Ovary (tissue), 9 donors: Measurements from ENCODE around the gene BTBD9. TPM values are rescaled to one million over a fixed set of nuclear protein-coding genes. Genes with fewer than 3 reads are reported as not detected.

Experiments used
- DNase-seq, 5 donors: peaks; one replicate each; pipeline ENCODE4 v3.0.0-alpha.2; 2019 to 2020
- H3K27ac ChIP-seq, 2 donors: fragments of 200-600 bp; one replicate each; pipeline versions ENCODE4 v1.5.1 to v1.8.0; 2019 to 2022
- H3K27me3 ChIP-seq: fragments of 200-600 bp; one replicate; pipeline ENCODE4 v1.8.0; 2022
- H3K36me3 ChIP-seq: fragments of 200-600 bp; sonication (generic); one replicate; pipeline ENCODE4 v1.5.1; 2019
- H3K4me1 ChIP-seq: one replicate; pipeline ENCODE4 v1.8.1; 2013; ENCODE audit warnings: mild to moderate bottlenecking, moderate library complexity; ENCODE audit not compliant: insufficient read depth
- H3K4me3 ChIP-seq: fragments of 200-600 bp; sonication (generic); one replicate; pipeline ENCODE4 v1.5.1; 2017
- H3K9me3 ChIP-seq, 2 donors: fragments of 200-600 bp in 1 of 2; sonication (generic) in 1 of 2; one replicate each; pipeline versions ENCODE4 v1.5.1 to v1.8.1; 2013 to 2019; ENCODE audit warnings: mild to moderate bottlenecking in 1 of 2, moderate library complexity in 1 of 2
- EP300 ChIP-seq: sonication (generic); formaldehyde crosslinking; IDR thresholded peaks from one replicate; pipeline ENCODE4 v1.6.1; 2017; ENCODE audit warnings: antibody characterized with exemption
- POLR2A ChIP-seq: fragments of 450-650 bp; IDR thresholded peaks from one replicate; pipeline ENCODE4 v1.6.1; 2017; ENCODE audit warnings: antibody characterized with exemption, mild to moderate bottlenecking, moderate library complexity
- WGBS, 3 donors: extraction: QIAGEN DNeasy Blood & Tissue Kit in 1 of 3; methylation state at CpG; one replicate each; pipeline versions ENCODE4 v1.1.5 to v1.1.7; 2013 to 2017; 5-methylcytosine and 5-hydroxymethylcytosine counted together
- intact Hi-C, 4 donors: fragments of 100-400 bp; cut with DNase I; formaldehyde crosslinking; loops; one replicate each; pipeline versions ENCODE4 v1.11.0 to v1.15.1; 2022 to 2023
- polyA plus RNA-seq, 2 donors: library from polyadenylated mRNA; stranded (reverse); fragments of 200-250 nt in 1 of 2; fragments of 350-450 nt in 1 of 2; fragmentation: Illumina TruSeq in 1 of 2; extraction: RNeasy Lipid Tissue Mini Kit (QIAGEN cat#74804) in 1 of 2; gene quantifications; one replicate each; pipeline ENCODE4 v1.2.3, GENCODE V29; 2013 to 2014
- total RNA-seq, 7 donors: library from RNA; depleted of rRNA in 2 of 7; stranded (reverse); fragments of >200 nt in 2 of 7; fragmentation: NEBNext Ultra II Directional in 3 of 7; extraction: Animal tissue kit (Norgen Biotek cat#: 25700) in 3 of 7; gene quantifications; one replicate each; pipeline versions ENCODE4 v1.1.0 to v1.2.4, GENCODE V29; 2016 to 2023
- TF ChIP-seq, protein P1 (sequence below), 3 donors: fragments of 450-650 bp in 2 of 3; fragments of 200-600 bp in 1 of 3; IDR thresholded peaks; one replicate each; pipeline versions ENCODE4 v1.5.1 to v1.8.0; 2016 to 2022; ENCODE audit warnings: antibody characterized with exemption in 3 of 3, mild to moderate bottlenecking in 1 of 3
- donor health status: DM: no; HTN: no; CAD: no; lungs with moderate emphysema.
- donor health status: DM: no; HTN: no; CAD: no.
- donor health status: Bipolar disorder and iron deficiency.
- donor health status: DM: yes; HTN: yes; CAD: no.
- donor health status: DM: no; HTN: no; CAD: no.
- donor health status: DM: yes; HTN: yes; CAD: no.

Gene BTBD9
- total and polyA plus RNA-seq, 9 donors, result 7.2 to 28.8 (median 21.0) TPM

DNA sequence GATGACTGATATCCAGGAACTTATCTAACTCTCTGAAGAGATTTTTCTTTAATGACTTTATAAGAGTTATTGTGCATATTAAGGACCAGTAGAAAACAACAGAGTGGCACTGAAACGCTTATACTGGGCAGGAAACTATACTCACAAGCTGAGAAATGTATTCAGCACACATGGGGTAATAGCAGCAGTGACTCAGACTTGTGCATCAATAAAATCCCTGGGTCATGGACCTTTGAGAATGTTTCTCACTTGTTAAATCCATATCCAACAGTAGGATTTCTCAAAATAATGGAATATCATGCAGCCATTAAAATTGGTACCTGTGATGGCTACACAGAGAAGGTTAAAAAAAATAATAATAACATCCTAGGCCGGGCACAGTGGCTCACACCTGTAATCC, 219.5 kb downstream of the BTBD9 start:
- no peaks in the 10 kb centered on the region for H3K9me3 ChIP-seq
- no peak overlapping the region for H3K4me3 ChIP-seq
- no peaks in the 10 kb centered on the region for H3K36me3 ChIP-seq
- TF ChIP-seq EP300 (no peak), POLR2A (no peak)
- TF ChIP-seq, protein P1, sequence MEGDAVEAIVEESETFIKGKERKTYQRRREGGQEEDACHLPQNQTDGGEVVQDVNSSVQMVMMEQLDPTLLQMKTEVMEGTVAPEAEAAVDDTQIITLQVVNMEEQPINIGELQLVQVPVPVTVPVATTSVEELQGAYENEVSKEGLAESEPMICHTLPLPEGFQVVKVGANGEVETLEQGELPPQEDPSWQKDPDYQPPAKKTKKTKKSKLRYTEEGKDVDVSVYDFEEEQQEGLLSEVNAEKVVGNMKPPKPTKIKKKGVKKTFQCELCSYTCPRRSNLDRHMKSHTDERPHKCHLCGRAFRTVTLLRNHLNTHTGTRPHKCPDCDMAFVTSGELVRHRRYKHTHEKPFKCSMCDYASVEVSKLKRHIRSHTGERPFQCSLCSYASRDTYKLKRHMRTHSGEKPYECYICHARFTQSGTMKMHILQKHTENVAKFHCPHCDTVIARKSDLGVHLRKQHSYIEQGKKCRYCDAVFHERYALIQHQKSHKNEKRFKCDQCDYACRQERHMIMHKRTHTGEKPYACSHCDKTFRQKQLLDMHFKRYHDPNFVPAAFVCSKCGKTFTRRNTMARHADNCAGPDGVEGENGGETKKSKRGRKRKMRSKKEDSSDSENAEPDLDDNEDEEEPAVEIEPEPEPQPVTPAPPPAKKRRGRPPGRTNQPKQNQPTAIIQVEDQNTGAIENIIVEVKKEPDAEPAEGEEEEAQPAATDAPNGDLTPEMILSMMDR (IDR thresholded peaks at IDR 0.05), result no peak
- H3K27ac ChIP-seq, result no peak overlapping the region
- no peak for DNase-seq
- intact Hi-C loops, result no loop called here
- WGBS, 3 donors, result 92 to 99% (median 95%) methylated on average over 2 of the region's 2 CpGs
- no peaks in the 10 kb centered on the region for H3K4me1 ChIP-seq
- H3K27me3 ChIP-seq, result no peaks in the 10 kb centered on the region

DNA sequence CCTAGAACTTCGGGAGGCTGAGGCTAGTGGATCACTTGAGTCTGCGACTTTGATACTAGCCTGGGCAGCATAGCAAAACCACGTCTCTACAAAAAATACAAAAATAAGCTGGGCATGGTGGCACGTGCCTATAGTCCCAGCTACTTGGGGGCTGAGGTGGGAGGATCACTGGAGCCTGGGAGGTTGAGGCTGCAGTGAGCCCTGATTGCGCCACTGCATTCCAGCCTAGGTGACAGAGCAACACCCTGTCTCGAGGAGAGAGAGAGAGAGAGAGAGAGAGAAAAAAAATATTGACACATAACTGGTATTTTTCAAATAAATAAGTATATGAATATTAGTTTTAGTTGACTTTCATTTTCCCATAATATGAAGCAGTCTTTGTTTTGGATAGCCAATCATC, 222.2 kb downstream of the BTBD9 start:
- peaks cover 1% of the 10 kb centered on the region for H3K4me1 ChIP-seq
- WGBS, 3 donors, result 88 to 94% (median 93%) methylated on average over 6 of the region's 6 CpGs
- H3K4me3 ChIP-seq, result no peak overlapping the region
- intact Hi-C loops, result no loop called here
- TF ChIP-seq EP300, result no peak
- TF ChIP-seq, protein P1 (IDR thresholded peaks at IDR 0.05), result no peak
- no peak for TF ChIP-seq POLR2A
- no peaks in the 10 kb centered on the region for H3K36me3 ChIP-seq
- H3K27ac ChIP-seq, result no peak overlapping the region
- H3K9me3 ChIP-seq, result no peaks in the 10 kb centered on the region
- no peak for DNase-seq
- H3K27me3 ChIP-seq, result no peaks in the 10 kb centered on the region

DNA sequence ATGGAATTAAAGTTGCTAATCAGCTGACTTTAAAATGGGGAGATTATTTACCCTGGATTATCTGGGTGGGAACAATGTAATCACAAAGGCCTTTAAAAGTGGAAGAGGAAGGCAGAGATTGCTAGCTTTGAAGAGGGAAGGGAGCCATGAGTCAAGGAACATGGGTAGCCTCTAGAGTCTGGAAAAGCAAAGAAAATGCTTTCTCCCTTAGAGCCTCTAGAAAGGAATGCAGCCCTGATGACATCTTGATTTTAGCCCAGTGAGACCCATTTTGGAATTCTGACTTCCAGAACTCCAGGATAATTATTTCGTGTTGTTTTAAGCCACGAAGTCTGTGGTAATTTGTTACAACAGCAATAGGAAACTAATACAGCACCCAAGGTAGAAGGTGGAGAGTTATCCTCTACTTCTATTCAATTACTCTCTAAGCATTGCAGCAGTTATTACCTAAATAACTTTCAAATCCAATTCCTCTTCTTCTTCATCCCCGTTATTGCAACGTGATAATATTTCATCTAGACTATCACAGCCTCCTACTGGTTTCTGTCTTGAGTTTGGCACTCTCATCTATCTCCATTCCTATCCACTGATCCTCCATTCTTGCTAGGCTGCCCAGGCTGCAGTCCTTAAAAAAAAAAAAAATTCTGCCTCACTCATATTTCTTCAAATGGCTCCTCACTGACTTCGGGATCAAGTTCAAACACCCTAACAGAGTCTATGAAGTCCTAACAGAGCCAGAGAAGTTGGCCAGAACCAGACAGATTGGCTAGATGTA, 224.3 kb downstream of the BTBD9 start:
- no peak overlapping the region for H3K27ac ChIP-seq
- no peaks in the 10 kb centered on the region for H3K27me3 ChIP-seq
- no peak for DNase-seq
- no peaks in the 10 kb centered on the region for H3K9me3 ChIP-seq
- H3K36me3 ChIP-seq, result no peaks in the 10 kb centered on the region
- TF ChIP-seq POLR2A, result no peak
- TF ChIP-seq EP300, result no peak
- TF ChIP-seq, protein P1 (IDR thresholded peaks at IDR 0.05), result no peak
- intact Hi-C loops, result no loop called here
- peaks cover 1% of the 10 kb centered on the region for H3K4me1 ChIP-seq
- WGBS, 3 donors, result 74 to 92% (median 87%) methylated on average over 5 of the region's 5 CpGs
- H3K4me3 ChIP-seq, result no peak overlapping the region

DNA sequence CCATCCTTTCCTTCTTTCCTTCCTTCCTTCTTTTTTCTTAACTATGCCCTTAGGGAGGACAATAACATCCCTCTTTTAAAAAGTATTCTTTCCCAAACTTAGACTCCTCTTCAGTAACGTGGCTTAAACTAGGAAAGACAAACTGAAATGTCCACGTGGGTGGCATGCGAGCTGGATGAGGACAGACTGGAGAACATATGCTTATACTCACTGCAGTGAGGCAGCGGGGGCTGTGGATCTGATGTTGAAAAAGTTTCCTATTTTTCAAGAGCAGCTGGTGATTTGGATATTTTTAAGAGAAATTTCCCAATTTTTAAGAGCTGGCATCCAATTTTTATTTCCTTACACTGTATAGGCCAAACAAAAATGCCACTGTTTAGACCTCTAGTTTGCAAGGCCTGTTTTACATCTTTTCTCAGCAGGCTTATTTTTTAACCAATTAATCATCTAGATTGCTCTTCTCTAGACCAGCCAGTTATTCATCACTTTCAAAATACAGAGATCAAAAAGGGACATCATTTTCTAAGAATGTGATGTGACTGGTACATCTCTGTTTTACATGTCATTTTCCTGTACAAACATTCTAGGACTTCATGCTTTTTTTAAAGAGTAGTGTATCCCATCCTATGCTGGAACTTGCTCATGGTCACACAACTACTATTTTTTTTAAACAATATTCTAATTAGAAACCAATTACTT, 226.5 kb downstream of the BTBD9 start:
- intact Hi-C loops, result no loop called here
- no peaks in the 10 kb centered on the region for H3K27me3 ChIP-seq
- H3K9me3 ChIP-seq, result no peaks in the 10 kb centered on the region
- no peaks in the 10 kb centered on the region for H3K36me3 ChIP-seq
- peaks cover 1% of the 10 kb centered on the region for H3K4me1 ChIP-seq
- 26 to 44% (median 42%) methylated on average over 4 of the region's 4 CpGs for WGBS, 3 donors
- no peak overlapping the region for H3K4me3 ChIP-seq
- peak in 2 of 5 donors; percentile 8 to 23 for DNase-seq
- no peak overlapping the region for H3K27ac ChIP-seq
- TF ChIP-seq EP300 (no peak), POLR2A (no peak)
- TF ChIP-seq, protein P1 (IDR thresholded peaks at IDR 0.05), result no peak
